ENCODE results near the gene KAZN. TPM values are rescaled to one million over a fixed set of nuclear protein-coding genes. Genes with fewer than 3 reads are reported as not detected.

Gene KAZN
- total RNA-seq, 1 experiment from 2014 or later = 7.7 TPM

DNA sequence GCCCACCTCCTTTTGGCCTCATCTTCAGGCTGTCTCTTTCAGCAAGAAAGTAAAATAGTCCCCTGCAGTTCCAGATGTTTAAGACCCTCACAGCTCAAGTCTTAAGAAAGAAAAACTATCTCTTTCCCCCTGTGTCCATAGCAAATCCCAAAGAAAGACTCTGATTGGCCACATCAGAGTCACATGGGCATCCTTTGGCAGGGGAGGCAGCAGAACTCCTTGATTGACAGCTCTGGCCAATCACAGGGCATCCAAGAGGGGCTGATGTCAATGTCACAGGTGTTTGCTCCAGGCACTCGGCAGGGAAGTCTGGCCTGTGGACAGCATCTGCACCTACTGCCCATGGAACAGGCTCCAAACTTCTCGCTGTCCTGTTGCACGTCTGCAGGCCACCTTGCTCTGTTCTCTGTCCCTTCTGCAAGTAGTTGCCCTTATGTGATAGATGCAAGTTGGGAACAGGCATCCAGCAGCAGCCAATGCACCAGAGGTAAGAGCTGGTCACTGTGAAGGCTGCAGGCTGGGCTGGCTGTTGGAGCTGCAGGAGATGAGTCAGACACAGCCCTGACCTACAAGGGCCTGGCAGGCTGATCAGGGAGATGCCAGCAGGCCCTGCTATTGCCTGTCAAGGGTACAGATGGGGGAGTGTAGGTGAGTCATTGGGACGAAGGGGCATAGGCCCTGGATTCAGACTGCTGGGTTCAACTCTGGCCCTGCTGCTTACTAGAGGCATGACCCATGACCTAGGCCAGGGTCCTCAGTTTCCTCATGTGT is 458.2 kb downstream of the KAZN start:
- peak; percentile 70 for DNase-seq (ENCODE audit: low read depth)

DNA sequence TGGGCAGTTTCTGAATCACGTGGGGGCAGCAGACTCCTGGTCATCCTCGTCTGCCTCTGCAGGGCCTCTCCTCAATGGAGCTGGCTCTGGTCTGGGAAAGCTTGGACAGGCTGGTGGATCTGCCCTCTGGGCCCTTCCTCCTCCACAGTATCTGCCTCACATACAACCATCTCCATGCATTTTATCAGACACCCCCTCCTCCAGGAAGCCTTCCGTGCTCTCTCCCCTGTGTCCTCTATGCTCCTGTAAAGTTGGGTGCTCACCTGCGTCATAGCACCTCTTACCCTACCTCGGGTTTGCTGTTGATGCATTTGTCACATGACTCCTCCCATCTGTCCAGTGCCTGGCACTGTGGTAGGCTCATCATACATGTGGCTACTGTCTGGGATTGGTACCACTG is 459.3 kb downstream of the KAZN start:
- no peak for DNase-seq (ENCODE audit: low read depth)

DNA sequence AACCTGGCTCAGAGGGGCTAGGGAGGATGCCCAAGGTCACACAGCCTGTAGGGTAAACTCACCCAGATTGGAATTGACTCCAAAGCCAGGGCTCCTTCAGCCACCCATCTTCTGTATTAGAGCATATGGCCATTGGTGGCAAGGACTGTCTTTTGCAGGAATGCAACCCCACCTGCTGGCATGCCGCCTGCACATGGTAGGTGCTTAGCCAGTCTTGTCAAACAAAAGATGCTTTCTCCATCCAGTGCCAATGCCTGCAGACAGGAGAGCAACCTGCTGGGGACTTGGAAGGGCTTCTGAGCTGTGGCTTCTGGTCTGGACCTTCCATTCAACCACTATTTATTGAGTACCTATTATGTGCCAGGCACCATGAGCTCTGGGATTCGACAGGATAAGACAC is 459.8 kb downstream of the KAZN start:
- DNase-seq (ENCODE audit: low read depth) = no peak

DNA sequence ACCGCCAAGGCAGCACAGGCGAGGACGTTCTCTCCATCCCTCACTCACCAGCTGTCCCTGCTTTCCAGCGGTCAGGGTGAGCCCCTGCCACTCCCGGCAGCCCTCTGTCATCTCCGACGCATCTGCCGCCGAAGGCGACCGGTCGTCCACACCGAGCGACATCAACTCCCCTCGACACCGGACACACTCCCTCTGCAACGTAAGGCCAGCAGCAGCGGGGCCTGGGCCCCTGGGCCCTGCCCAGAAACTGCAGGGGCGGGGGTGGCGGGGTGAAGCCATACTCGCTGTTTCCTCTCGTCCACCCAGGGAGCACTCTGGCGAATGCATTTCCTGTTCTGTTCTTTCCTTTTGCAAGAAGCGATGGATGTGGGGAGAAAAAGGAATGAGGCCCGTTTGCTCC is 461.6 kb downstream of the KAZN start:
- DNase-seq (ENCODE audit: low read depth) = no peak

DNA sequence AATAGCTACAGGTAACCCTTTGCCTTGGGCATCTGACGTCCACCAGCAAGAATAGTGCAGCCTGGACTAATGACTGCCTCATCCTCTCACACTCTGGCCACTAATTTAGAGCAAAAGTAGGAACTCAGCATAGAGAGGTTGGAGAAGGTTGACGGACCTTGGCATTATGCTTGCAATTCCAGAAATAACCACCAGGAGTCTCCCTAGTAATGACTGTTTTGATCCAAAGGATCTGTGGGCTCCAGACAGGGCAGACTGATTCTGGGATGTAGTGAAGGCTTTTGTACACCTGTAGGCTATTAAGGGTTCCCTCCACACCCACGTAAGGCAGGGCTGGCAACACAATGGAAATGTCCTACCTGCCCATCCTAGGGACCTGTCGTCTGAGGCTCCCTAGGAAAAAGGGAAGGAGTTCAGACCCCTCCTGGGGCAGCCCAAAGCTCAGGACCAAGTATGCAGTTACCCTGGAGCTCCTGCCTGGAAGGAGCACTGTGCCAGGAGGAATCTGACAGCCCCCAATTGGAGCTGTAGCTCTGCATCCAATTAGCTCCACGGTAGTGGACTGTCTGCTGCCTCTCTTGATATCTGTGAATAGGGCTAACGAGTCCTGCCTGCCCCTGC is 464.1 kb downstream of the KAZN start:
- no peak for DNase-seq (ENCODE audit: low read depth)

DNA sequence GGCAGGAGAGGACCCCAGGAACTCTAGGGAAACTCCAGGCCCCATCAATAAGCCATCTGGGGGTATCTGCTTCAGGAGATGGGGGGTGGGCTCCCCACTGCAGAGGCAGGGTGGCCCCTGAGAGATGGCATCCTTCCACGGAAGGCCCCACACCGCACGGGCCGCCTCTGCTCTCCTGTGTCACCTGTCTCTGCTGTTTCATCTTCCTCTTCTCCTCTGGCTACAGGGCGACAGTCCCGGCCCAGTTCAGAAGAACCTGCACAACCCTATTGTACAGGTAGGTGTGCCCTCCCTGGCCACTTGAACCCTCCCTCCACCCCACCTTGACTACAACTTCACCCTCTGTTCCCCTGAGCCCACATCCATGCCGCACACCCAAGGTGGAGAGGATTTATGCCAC is 464.9 kb downstream of the KAZN start:
- DNase-seq (ENCODE audit: low read depth) = no peak

DNA sequence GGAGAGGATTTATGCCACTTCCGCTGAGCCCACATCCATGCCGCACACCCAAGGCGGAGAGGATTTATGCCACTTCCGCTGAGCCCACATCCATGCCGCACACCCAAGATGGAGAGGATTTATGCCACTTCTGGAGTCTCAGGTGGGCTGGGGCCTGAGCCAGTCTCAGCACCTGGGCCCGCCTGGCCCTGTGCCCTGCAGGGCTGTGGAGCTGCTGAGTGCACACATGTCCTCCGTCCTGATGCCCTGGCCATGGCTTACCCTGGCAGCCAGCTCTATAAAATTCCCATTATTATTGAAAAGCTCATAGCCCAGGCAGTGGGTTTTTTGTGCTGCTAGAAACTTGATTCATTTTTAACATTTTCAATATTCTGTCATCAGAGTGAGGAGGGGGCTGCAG is 465.3 kb downstream of the KAZN start:
- DNase-seq (ENCODE audit: low read depth) = no peak

DNA sequence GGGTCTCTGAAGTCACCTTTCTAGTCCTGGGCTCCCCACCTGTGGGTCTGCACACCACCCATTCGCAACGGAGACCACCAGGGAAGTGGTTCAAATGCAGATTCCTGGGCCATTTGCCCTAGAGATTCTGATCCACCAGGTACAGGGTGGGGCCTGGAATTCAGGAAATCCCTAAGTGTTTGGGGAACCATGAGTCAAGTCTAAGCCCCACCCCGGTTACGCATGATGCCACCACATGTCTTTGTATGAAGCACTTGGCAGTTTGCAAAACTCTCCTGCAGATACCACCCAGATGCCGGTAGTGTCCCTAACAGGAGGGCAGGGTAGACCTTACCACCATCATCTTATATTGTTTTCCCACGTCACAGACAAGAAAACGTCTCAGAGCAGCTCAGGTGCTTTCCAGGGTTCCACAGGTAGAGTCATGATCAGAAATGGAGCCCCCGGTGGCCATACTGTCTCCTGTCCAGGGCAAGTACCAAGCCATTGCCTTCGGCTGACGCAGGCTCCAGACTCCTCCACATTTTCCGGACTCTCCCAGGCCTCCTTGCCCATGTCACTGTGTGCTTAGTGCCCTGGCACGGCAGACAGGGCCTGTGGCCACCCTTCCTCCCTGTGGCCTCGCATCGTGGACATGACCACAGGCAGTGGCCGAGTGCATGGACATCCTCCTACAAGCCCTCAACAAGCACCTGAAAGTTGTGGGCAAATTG is 465.9 kb downstream of the KAZN start:
- no peak for DNase-seq (ENCODE audit: low read depth)

DNA sequence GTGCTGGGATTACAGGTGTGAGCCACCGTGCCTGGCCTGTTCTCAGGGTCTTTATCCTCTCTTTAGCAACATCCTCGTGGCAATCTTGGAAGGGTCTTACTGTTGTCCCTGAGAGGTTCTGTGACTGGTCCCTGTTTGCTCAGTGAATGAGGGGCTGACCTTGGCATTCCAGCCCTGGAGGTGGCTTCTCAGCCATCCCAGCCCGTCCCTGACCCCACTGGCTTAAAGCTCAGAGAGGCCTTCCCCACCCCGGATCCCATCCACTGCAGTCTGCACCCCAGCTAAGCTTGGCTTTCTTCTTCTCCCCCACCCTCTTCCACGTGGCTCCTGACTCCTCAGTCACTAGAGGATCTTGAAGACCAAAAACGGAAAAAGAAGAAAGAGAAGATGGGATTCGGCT is 466.8 kb downstream of the KAZN start:
- DNase-seq (ENCODE audit: low read depth) = no peak

DNA sequence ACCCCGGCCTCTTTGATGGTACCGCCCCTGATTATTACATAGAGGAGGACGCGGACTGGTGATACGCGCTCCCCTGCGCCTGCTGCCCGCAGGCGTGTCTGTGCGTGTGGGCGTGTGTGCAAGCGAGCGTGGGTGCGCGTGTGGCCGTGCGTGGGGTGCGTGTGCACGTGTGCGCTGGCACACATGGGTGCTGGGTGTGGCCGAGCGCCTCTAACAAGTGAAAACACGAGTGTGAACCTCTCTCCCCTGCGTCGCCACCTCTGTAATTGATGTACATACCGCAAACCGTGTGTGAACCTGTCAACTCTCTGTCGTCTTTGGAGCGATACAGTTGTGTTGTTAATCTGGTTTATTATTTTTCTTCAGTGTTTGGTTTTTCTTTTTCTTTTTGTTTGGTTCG is 467.3 kb downstream of the KAZN start:
- DNase-seq (ENCODE audit: low read depth) = no peak

DNA sequence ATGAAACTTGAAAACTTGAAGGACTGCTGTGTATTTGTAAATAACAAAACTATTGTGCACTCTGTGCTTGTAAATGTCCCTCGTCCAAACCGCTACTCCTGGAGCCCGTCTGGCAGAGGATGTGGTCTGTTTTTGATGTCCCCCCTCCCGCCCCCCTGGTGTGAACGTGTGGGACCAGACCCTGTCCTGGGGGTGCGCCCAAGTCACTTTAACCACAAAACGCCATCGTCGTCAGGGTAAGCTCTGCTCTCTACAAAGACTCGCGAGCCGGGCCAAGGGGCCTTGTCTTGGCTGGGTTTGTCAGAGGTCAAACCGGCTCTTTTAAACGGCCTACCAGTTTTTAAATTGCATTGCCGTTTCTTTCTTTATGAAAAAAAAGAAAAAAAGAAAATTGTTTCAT is 467.7 kb downstream of the KAZN start:
- DNase-seq (ENCODE audit: low read depth) = no peak

DNA sequence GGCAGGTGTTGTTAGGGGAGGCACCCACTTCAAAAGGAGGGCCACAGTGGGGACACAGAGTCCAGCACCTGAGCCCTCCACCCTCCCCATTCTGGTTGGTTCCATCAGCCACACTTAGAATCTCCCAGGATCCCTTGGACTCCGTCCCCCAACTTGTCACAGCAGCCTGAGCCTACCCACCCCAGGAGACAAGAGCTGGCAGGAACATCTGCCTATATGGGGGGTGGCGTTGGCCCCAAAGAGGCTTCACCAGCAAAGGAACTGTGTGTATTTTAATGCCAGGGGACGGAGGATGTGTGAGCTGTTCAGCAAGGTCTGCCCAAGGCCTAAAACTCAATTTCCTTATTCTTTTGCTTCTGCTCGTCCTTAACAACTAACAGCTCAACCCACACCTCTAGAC is 468.7 kb downstream of the KAZN start:
- no peak for DNase-seq (ENCODE audit: low read depth)

DNA sequence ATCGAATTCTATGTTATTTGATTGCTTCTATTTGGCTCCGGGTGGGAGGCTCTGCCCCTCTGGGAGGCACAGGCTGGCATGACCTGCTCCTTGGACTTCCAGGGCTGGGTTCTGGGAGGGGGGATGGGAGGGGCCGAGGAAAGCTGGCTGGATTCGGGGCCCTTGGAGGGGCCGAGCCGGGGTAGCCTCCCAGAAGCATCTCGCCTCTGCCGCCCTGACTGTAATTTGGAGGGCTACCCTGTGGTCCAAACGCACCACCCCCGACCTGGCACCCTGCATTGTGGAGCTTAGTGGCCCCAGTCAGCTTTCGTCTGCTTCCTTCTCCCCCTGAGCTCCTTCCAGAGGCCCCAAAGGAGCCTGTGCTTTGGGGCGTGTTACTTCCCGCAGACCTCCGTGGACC is 469.7 kb downstream of the KAZN start:
- no peak for DNase-seq (ENCODE audit: low read depth)

DNA sequence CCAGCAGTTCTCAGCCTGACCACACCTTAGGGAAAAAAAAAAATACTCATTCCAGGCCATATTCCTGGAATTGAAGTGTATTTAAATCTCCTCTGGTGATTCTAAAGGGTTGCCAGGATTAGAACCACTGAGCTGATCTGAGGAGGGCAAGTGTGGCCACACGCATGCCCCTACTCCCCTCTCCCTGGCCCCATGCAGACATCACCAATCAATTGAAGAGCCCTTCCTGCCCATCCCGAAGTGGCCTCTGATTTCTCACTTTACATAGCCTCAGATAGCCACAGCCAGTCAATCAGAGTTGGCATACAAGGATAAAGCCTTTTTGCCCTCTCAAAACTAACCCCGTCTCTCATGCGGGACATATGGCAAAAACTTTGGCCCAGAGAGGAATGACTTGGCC is 470.5 kb downstream of the KAZN start:
- no peak for DNase-seq (ENCODE audit: low read depth)

DNA sequence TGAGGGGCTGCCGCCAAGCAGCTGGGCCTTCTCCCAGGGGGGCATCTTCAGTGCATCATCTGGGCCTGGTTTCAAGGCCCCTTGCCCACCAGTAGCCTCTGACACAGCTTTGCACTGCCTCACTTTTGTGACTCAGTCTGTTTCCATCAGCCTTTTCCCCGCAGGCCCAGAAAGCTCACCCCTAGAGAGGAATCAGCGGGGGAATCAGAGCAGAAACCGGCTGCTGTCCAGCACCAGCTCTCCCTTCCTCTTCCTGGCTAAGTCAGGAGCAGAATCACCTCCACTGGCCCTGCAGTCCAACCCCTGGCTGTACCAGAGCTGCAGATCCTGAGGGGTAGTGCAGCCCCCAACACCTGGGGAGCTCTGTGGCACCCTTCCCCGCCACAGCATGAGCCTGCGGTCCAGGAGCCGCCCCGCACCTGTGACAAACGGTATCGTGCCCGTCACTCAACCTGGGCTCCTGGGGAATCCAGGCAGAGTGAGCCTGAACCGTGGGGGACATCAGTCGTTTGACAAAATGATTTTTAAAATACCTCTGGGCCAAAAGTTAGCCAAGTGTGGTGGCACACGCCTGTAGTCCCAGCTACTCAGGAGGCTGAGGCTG is 471.8 kb downstream of the KAZN start:
- DNase-seq (ENCODE audit: low read depth) = no peak

DNA sequence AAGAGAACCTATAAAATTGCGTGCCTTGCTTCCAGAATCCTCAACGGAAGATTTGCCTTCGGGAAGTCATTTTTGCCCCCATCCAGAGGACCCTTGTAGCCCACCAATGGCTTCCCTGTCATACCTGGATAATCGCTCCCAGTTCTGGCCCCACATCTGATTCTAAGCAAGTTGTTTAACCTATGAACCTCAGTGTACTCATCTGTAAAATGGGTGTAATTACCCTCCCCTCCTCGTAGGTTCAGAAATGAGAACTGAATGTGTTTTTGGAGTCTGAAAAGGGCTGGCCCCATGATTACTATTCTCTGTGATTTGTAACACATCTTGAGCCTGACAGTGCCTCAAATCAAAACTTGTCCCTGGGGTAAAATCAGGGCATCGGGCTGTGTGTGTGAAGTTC is 473.5 kb downstream of the KAZN start:
- DNase-seq (ENCODE audit: low read depth) = no peak

DNA sequence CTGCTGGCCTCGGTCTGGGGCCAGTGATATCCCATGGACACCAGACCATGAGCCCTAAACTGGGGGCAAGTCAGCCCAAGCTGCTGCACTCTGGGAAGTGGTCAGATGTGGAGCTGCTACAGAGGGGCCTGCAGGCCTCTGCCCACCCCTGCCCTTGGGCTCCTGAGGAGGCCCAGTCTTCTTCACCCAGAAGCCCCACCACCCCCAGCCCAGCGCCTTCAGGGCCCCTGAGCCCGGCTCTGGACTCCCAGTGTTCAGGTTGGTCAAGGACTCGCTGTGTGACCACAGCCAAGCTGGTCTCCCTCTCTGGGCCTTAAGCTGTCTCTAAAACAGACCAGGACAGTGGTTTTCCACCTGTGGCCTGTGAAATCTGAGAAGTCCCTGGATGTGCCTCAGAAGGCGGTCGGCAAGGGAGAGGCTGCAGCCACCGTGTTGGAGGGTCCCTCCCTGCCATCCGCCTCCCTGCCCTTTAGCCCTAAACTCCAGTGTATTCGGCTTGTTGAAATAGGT is 475.4 kb downstream of the KAZN start:
- DNase-seq (ENCODE audit: low read depth) = no peak

DNA sequence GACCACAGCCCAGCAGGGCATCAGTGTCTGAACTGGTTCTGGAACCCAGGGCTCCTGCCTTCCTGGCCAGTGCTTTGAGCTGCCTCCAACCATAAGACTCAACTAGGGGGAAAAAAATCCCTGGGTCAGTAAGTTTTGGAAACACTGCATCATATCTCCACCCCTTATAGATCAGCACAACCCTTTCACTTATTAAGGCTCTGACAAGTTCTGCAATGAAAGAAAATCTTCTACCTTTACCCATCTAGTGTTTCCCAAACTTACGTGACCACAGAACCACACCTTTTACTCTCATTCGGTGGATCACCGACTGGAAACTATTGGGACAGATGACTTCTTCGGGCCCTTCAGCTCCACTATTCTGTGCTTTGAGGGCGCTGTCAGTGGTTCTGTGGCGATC is 476.7 kb downstream of the KAZN start:
- no peak for DNase-seq (ENCODE audit: low read depth)

DNA sequence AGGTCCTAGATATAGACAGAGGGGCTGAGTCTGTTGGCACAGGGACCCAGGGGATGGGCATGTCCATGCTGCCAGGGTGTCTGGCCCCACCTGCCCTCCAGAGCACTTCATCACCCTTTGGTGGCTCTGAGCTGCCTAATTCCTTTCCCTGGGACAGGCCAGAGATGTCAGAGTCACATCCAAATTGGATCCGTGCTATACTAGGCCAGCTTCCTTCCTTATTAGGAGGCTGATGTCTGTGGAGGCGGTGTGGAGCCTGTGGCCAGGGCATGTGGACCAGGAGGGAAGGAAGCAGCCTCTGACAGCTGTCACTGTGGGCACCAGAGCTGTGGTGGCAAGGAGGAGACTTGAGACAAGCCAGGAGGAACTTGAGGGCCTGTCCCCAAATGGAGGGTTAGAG is 477.3 kb downstream of the KAZN start:
- DNase-seq (ENCODE audit: low read depth) = no peak

DNA sequence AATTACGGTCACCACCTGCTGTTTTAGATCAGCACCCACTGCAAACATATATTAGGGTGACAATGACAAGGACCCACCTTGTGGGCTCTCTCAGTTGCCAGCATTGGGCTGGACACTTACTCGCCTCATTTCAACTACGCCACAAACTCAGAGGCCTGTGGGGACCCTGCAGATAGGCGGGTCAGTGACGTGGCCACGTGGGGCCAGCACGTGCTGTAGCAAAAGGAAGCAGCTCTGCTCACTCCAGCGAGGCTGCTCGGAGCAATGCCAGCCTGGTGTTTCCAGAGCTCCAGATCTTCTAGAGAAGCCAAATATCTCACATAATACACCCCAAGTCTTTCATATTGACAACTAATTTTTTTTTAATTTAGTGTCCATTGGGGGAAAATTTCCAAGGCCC is 478.3 kb downstream of the KAZN start:
- no peak for DNase-seq (ENCODE audit: low read depth)

DNA sequence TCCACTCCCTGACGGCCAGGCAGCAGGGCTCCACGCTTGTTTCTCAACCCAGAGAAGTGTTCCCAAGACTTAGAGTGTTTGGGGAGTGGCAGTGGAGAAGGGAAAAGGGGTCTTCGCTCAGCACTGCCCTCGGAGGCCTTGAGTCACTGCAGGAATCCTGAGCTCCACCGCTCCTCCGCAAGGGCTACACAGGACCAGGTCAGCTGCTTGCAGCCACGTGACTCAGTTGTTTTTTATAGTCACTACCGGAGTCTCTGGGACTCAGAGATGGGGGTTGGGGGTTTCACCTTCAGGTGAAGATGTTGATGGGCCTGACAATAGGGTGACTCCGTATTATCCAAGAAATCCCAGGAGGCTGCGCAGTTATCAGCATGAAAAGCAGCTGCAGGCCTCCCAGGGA is 478.9 kb downstream of the KAZN start:
- DNase-seq (ENCODE audit: low read depth) = no peak

DNA sequence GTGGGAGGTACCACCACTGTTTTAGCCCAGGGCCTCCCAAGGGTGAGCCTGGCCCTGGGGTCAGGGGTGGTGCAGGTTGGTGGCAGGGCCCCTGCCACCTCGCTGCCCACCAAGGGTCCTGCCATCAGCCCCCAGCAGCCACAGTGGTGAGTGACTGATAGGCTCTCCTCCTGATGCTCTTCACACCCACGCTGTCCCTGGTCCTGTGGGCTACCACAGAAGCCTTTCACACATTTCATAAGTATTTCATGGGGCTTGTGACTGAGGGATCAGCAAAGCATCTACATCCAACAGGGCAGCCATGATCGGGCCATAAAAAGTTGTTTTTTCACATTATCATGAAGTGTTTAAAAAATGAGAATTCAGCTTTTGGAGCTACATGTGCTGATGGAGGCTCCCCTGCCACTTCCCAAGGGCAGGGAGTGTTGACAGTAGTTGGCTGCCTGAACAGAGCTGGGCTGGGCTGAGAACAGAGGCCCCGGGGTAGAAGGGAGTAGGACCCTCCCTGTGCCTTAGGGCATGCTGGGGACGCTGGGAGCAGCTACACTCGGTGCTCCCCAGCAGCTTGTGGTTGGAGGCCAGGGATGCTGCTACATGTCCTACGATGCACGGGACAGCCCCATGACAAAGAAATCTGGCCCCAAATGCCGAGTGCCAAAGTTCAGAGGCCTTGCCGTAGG is 482.0 kb downstream of the KAZN start:
- DNase-seq (ENCODE audit: low read depth) = no peak
